ENCODE measurements around the gene SNX20.

SNX20 gene

DNA sequence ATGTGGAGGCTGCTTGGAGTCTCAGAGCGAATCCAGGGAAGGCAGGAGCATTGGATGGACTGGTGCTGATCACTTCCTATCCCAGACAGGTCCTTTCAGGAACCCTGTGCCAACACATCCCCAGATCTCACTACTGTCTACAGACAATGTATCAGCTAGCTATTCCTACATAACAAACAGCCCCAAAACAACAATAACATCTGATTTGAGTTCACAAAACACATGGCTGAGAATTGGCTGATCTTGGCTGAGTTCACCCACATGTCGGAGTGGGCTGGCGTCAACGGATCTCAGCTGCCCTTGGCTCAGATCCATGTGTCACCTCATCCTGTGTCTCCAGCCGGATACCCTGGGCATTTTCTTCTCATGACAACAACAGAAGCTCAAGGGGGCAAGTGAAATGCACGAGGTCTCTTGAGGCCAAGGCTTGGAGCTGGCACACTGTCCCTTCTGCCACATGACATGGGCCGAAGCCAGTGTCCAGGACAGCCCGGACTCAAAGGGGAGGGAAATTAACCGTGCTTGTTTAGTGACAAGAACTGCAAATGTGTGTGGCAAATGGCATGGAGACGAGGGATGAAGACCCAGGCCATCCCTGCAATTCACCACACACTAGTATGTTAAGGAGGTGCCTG lies 18.7 kb downstream of the SNX20 start:
- no peak for DNase-seq (ENCODE audit: low read depth in 2 of 2)

GRCh38 chr16:50659806-50660205 lies 21.3 kb downstream of the SNX20 start:
- DNase-seq (ENCODE audit: low read depth in 2 of 2) = no peak

- DNase-seq (ENCODE audit: low read depth in 2 of 2) = no peak
Observed at GRCh38 chr16:50657241-50657640, 23.9 kb downstream of the SNX20 start.

- DNase-seq (ENCODE audit: low read depth in 2 of 2) = no peak
Observed at GRCh38 chr16:50655558-50656055, 25.5 kb downstream of the SNX20 start.

- no peak for DNase-seq (ENCODE audit: low read depth in 2 of 2)
Observed at GRCh38 chr16:50653633-50654519, 27.2 kb downstream of the SNX20 start.

DNA sequence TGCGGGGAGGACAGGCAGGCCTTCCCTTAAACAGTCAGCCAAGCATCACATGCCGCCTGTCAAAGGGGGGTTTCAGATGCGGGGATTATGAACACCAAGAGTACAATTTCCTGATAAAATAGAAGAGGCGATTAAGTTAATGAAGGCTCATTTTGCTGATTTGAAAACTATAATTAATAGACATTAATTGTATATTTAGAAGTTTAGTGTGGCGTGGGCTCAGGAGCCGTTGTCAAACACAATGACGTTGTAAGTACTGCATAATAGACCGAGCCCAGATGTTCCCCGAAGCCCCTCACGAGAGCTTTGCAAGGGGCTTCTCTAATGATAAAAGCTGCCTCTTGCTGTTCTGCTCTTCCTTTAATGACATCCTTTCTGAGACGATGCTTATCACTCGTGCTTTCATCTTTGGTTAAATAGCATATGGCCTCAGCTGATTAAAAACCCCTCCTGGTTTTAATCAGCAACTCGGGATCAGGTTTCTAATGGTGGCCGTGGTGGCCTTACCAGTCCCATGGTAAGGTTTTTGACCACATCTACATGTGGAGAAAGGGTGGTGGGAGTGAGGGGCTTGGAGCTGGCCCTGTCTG lies 28.2 kb downstream of the SNX20 start:
- no peak for DNase-seq (ENCODE audit: low read depth in 2 of 2)

GRCh38 chr16:50651835-50652438 lies 29.2 kb downstream of the SNX20 start:
- DNase-seq (ENCODE audit: low read depth in 2 of 2) = no peak

DNA sequence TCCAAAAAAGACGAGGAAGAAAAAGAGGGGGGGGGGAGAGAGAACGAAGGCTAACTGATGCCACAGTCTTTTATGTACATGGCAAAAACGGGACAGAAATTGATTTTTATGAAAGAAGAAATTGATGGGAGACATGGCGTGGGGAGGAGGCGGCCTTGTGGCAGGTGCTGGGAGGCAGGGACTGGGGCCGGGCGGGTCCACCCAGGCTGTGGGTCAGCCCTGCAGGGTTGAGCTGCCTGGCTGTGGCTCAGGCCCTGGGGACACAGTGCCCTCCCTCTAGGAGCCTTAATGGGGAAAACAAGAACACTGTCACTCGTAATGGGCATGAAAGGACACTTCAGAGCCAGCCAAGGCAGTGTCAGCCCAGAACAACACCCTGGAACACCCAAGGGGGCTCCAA lies 34.8 kb downstream of the SNX20 start:
- no peak for DNase-seq (ENCODE audit: low read depth in 2 of 2)

DNA sequence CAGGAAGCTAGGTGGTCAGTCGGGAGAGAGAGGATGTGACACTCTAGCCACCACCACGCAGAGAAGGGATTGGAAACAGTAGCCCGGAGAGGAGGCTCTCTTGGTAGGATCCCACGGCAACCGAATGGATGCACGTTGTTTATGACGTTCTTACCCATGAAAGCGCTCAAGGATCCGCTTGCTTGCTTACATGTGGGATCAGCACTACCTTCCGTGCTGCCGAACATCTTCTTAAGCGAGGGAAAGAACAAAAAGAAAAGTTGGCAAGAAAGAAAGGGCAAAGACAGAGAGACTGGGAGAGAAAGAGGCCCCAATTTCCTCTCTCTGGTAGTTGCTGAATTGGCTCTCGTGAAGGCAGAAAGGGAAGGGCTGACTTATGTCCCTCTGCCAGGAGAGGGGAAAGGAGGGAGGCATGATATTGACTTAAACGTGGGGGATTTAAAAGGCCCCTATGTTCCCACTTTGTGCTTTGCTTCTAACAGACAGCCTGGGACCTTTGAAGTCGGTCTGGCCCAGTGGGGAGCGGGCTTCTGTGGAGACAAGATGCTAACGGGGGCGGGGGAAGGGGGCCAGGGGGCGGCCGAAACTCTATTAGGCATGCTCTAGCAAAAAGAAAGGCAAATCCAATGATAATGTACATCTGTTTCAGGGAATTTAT lies 35.4 kb downstream of the SNX20 start:
- DNase-seq (ENCODE audit: low read depth in 2 of 2) = no peak

GRCh38 chr16:50644729-50645128 lies 36.4 kb downstream of the SNX20 start:
- DNase-seq (ENCODE audit: low read depth in 2 of 2) = no peak

GRCh38 chr16:50644245-50644644 lies 36.9 kb downstream of the SNX20 start:
- DNase-seq (ENCODE audit: low read depth in 2 of 2) = no peak

- no peak for DNase-seq (ENCODE audit: low read depth in 2 of 2)
Observed at GRCh38 chr16:50643192-50643591, 37.9 kb downstream of the SNX20 start.

GRCh38 chr16:50642349-50642748 lies 38.8 kb downstream of the SNX20 start:
- no peak for DNase-seq (ENCODE audit: low read depth in 2 of 2)

GRCh38 chr16:50641818-50642187 lies 39.3 kb downstream of the SNX20 start:
- DNase-seq (ENCODE audit: low read depth in 2 of 2) = no peak

GRCh38 chr16:50640919-50641817 lies 39.9 kb downstream of the SNX20 start:
- no peak for DNase-seq (ENCODE audit: low read depth in 2 of 2)

- DNase-seq (ENCODE audit: low read depth in 2 of 2) = no peak
Observed at GRCh38 chr16:50640391-50640790, 40.7 kb downstream of the SNX20 start.

GRCh38 chr16:50638816-50639670 lies 42.1 kb downstream of the SNX20 start:
- DNase-seq (ENCODE audit: low read depth in 2 of 2) = no peak

- no peak for DNase-seq (ENCODE audit: low read depth in 2 of 2)
Observed at GRCh38 chr16:50637716-50638602, 43.2 kb downstream of the SNX20 start.
